NCI-H446 treated with DMSO at 0.1 percent for 48 hours (cell line): ENCODE measurements around the gene MAP1A.

Experiments
- DNase-seq: peaks from one replicate; lab custom pipeline; 2025; lab: John Stamatoyannopoulos, UW

MAP1A gene

DNA sequence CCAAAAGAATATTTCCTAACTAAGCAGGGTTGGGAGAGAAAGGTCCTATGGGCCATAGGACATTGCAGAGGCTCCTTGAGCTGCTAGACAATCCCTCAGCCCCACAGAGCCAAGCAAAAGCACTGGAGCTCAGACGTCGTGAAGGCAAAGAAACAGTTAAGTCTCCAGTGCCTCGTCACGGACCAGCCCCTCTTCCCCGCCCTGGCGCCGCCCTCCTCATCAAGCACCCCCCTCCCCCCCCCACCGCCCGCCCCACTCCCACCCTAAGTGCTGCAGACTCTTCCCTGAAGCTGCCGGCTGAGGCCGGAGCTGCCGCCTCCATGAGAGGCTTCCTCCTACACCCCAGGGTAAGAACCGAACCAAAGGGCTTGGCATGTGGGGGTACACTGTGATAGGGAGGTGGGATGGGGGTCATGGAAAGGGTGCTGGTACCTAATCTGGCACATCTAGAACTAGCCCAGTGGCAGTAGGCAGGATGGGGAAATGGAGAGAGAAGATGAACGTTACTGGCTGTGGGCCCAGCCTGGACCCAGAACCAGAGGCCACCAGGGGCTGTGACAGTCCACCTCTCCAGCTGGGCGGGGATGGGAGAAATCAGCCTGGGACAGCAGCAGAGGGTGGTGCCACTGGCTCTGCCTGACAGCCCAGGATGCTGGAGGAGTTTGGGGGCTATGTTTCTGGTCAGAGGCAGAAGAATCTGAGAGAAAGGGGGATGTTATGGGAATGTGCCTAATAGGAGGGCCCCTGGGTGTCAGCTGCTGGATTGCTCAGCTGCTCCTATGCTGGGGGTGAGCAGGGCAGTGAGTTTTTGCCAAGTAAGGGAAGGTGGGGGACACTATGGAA, at the start of gene MAP1A:
Gene MAP1A, plus strand, starts transcription at position 255 of the 843 bp plus-strand sequence. CDS start 3,866 bp downstream, outside the sequence.
- DNase-seq = peak; percentile 12

GRCh38 chr15:43469867-43470266, 47.5 kb upstream of the MAP1A start:
- DNase-seq = no peak

- DNase-seq = no peak
Observed at GRCh38 chr15:43471975-43472374, 45.4 kb upstream of the MAP1A start.

- no peak for DNase-seq
Observed at GRCh38 chr15:43473885-43474284, 43.5 kb upstream of the MAP1A start.

DNA sequence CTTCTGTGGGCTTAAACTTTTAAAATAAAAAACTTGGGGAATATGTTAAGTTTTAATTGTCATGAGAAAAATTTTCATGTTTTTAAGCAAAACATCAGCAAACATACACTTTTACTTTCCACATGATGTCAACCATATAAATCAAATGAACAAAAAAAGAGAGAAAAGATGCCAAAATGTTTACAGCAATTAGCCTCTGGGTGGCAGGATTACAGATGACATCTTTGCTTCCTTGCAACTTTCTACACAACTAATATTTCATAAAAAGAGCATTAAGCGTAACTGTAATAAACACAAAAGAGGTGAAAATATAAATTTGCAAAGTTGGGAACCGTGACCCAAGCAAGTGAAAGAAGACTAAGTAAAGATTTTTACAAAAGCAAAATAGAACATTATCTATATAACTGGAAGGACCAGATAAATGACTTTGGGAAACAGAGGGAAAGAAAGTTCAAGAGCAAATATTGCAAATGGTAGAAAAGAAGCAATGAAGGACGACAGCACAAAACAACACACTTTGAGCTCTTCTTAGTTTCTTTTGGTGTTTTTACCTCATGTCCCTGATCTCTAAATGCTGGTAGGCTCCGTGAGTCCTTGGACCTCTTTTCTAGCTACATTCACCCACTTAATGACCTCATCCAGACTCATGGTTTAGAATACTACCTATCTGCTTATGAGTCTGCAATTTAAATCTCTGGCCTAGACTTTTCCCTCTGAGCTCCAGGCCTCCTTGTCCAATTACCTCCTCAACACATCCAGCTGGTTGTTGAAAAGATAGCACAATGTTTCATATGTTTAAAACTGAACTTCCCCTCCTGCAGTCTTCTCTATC, 33.9 kb upstream of the MAP1A start:
- no peak for DNase-seq

GRCh38 chr15:43484455-43484854, 33.0 kb upstream of the MAP1A start:
- no peak for DNase-seq

DNA sequence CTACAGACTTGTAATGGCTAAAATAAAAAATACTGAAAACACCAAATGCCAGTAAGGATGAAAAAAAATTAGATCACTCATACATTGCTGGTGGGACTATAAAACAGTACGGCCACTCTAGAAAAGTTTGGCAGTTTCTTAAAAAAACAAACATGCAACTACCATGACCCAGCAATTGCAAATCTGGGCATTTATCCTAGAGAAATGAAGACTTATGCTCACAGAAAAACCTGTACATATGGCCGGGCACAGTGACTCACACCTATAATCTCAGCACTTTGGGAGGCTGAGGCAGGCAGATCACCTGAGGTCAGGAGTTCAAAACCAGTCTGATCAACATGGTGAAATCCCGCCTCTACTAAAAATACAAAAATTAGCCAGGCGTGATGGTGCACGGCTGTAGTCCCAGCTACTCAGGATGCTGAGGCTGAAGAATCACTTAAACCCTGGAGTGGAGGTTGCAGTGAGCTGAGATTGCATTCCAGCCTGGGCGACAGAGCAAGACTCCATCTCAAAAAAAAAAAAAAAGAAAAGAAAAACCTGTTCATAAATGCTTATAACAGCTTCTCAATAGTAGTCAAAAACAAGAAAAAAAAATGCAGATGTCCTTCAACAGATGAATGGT, 30.0 kb upstream of the MAP1A start:
- DNase-seq = no peak

DNA sequence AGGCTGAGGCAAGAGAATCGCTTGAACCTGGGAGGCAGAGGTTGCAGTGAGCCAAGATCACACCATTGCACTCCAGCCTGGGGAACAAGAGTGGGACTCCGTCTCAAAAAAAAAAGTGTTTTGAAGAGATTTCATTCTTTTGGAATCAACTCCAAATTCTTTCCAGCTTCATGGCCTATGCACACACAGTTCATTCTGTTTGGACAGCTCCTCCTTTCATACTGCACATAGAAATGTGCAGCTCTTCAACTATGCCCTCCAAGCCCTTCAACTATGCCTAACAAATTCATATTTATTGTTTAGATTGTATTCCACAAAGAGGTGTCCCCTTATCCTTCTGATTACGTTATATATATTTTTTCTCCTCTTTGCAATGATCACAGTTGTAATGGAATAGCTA, 28.6 kb upstream of the MAP1A start:
- DNase-seq = no peak

GRCh38 chr15:43489191-43489590, 28.2 kb upstream of the MAP1A start:
- DNase-seq = no peak

- DNase-seq = no peak
Observed at GRCh38 chr15:43492266-43492665, 25.1 kb upstream of the MAP1A start.

- DNase-seq = peak; percentile 83
Observed at GRCh38 chr15:43492673-43493601, 24.5 kb upstream of the MAP1A start, which contains the start of gene TP53BP1. TP53BP1 (minus strand) TSS chr15:43493156; CDS start chr15:43493043, 113 bp downstream.

DNA sequence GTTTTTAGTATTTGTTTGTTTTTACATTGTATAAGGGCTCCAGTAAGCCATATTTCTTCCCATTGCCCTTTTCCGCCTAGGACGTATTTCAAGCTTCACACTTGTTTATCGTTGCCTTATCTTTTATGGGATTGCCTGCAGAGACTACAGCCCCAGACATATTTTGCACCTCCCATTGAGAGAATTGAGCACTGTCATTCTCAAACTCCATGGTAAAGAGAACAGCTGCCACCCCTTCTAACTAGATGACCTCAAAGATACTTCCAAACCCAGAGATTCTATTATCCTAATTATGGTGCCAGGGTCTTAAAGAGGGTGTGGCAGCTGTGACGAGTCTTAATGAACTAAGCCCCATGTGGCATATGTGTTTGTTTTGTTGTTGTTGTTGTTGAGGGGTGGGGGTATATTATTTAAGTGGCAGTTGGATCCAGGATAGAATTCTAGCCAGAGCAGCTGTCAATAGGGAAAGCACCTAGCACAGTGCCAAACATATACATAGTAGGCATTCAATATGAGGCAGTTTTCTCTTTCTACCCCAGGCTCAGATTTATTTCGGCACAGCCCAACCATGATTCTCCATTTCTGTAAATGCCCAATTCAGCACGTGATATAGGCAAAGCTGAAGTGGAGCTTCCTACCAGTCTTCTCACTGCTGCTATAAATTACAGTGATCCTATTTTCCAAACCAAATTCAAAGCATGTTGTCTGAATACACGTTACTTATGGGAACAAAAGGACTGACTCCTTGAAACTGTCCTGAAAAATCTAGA, 23.5 kb upstream of the MAP1A start:
- DNase-seq = no peak

DNA sequence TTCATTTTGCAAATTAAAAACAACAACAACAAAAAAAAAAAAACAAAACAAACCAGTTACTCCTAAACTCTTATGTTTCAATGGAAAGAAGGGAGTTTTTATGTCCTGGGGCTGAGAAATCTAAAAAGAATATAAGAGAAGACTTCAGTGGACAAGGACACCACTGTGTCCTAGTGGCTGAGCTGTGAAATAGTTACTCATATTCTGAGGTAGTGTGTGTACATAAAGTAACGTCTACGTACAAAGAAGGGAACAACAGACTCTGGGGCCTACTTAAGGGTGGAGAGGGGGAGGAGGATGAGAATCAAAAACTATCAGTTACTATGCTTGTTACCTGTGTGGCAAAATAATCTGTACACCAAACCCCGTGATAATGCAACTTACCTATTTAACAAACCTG, 18.4 kb upstream of the MAP1A start:
- DNase-seq = no peak

GRCh38 chr15:43499635-43500034, 17.8 kb upstream of the MAP1A start:
- no peak for DNase-seq

- DNase-seq = no peak
Observed at GRCh38 chr15:43505738-43506137, 11.7 kb upstream of the MAP1A start.

- DNase-seq = no peak
Observed at GRCh38 chr15:43508421-43508820, 9.0 kb upstream of the MAP1A start.

GRCh38 chr15:43508991-43509659, 8.3 kb upstream of the MAP1A start:
- no peak for DNase-seq

DNA sequence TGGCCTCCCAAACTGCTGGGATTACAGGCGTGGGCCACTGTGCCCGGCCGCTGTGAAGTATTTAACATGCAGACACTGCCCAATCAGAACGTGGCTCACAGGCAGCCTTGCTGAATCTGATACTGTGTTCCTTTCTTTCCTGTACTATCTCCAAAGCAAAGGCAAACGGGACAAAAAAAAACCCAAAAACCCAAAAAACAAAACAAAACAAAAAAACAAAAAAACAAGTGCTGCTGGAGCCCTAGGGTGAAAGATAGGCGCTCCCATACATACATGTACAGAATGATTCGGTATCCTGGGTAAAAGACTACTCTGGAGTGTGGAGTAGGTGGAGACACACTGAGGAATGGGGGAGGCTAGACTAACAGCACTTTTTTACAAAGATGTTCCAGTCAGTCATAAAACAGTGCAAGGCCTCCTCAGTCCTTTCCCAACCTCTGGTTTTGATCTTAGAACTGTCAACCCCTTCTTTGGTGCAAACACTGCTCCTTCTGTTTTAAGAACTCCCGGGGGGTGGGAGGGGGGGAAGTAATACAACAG, 7.7 kb upstream of the MAP1A start:
- DNase-seq = no peak

GRCh38 chr15:43510200-43511011, 7.0 kb upstream of the MAP1A start:
- DNase-seq = peak; percentile 94
